Tibial nerve (tissue), 4 donors: ENCODE results near the gene ILKAP.

Experiments used
- CTCF ChIP-seq, 5 experiments: fragments of 200-600 bp in 3 of 5; fragments of 450-650 bp in 2 of 5; sonication (generic) in 3 of 5; IDR thresholded peaks; one replicate each; pipeline ENCODE4 v1.5.1; 2016 to 2019; ENCODE audit warnings: antibody characterized with exemption in 5 of 5, mild to moderate bottlenecking in 3 of 5, moderate library complexity in 2 of 5
- EP300 ChIP-seq, 2 donors: sonication (generic); formaldehyde crosslinking; IDR thresholded peaks; one replicate each; pipeline ENCODE4 v1.6.1; 2017; ENCODE audit warnings: antibody characterized with exemption in 2 of 2, mild to moderate bottlenecking in 1 of 2
- POLR2A ChIP-seq, 2 donors: fragments of 450-650 bp; IDR thresholded peaks; one replicate each; pipeline ENCODE4 v1.6.1; 2017; ENCODE audit warnings: antibody characterized with exemption in 2 of 2, mild to moderate bottlenecking in 2 of 2, moderate library complexity in 2 of 2

GRCh38 chr2:238120463-238121298, 82.8 kb downstream of the ILKAP start:
- TF ChIP-seq CTCF (IDR thresholded peaks at IDR 0.05): no peak
- no peak for TF ChIP-seq POLR2A (IDR thresholded peaks at IDR 0.05)
- no peak for TF ChIP-seq EP300 (IDR thresholded peaks at IDR 0.05)
